Measurements from ENCODE around the gene DNAI4.
A peak's percentile ranks its signal among the peaks of the same experiment; 100 is the strongest.
"Not testable (repeated sequence)": the region's sequence is repeated elsewhere in the genome, so short reads cannot be mapped to it uniquely, and the experiment has no call there.

The DNAI4 gene, protein sequence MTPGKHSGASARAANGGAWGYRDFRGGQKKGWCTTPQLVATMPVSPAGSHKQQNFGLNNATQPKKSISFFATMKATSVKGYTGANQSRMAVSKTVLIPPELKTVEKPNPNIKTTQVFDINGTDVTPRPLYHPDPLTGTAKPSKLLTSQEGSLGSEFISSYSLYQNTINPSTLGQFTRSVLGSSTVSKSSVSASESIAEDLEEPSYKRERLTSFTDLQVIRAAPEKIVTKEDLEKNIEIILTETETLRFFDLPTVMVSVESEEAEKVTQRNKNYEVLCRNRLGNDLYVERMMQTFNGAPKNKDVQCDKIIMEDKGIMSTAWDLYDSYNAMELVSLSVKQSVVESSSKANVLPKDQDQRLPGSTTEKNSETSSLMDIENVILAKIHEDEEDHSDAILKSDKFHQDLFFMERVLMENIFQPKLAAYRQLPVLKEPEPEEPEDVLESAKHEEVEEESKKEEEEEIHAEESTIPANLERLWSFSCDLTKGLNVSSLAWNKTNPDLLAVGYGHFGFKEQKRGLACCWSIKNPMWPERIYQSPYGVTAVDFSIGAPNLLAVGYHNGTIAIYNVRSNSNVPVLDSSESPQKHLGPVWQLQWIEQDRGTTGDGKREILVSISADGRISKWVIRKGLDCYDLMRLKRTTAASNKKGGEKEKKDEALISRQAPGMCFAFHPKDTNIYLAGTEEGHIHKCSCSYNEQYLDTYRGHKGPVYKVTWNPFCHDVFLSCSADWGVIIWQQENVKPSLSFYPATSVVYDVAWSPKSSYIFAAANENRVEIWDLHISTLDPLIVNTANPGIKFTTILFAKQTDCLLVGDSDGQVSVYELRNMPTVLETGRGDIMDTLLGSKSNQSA

DNA sequence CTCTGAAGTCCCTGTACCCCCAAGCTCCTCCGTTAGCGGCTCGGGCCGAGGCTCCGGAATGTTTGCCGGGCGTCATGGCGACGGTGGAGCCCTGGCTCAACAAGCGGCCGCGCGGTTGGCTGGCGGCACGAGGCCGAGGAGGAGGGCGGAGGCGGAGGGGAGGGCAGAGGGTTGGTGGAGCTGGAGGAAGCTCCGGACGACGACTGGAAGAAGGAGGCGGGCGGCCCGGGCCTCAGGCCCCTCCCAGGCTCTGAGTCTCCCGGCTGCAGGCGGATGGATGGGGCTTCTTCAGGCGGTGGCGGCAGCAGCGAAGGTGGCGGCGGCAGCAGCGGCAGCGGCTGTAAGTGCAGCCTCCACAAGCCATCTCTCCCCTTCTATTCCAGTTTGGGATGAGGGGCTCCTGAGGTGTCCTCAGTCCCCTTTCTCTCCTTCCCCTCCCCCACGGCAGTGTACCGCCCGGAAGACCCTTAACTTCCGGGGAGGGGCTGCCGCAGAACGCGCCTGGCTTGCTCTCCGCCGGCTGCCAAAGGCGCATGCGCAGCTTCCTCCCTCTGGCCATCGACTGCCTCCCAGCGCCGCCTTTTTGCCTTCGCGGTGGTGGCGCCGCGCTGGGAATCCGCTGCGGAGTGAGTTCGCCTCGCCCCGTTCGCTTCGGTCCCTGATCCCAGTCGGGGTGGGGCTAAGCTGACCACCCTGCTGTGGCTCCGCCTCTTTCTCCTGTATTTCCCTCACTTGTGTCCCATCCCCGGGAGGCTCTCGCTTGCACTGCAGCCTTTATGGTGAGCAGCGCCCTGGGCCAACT is at the start of gene DNAI4, which contains the start of gene MIER1:
Gene DNAI4 (minus strand): TSS at position 101 of the 802 bp plus-strand sequence. CDS start 25 bp downstream, at position 76.
Gene MIER1 (plus strand): TSS at position 235 of the 802 bp plus-strand sequence. CDS start 39 bp downstream, at position 274.
- peak; percentile 98 for DNase-seq (ENCODE audit: low spot score)

DNA sequence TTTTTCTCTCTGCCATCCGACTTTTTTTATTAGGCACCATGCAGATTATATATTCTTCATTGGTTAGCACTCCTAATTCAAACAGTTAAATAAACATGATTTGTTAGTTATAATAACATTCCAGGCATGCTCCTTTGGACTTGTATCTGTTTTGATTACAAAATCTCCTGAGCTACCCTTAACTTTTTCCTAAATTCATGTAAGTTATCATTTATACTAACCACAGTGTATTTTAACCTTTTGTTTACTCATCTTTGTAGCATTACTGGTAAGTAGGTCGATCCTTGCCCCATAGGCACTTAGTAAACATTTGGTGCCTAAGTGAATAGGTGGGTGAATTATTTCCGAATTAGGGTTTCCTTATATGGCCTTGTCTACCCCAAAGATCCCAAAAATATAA is 43.9 kb upstream of the DNAI4 start:
- DNase-seq (ENCODE audit: low spot score), result no peak

DNA sequence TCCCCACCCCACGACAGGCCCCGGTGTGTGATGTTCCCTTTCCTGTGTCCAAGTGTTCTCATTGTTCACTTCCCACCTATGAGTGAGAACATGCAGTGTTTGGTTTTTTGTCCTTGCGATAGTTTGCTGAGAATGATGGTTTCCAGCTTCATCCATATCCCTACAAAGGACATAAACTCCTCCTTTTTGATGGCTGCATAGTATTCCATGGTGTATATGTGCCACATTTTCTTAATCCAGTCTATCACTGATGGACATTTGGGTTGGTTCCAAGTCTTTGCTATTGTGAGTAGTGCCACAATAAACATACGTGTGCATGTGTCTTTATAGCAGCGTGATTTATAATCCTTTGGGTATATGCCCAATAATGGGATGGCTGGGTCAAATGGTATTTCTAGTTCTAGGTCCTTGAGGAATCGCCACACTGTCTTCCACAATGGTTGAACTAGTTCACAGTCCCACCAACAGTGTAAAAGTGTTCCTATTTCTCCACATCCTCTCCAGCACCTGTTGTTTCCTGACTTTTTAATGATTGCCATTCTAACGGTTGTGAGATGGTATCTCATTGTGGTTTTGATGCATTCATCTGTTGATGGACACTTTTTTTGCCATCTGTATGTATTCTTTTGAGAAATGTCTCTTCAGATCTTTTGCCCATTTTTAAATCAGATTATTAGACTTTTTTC is 41.7 kb upstream of the DNAI4 start:
- DNase-seq (ENCODE audit: low spot score), result not testable (repeated sequence)

DNA sequence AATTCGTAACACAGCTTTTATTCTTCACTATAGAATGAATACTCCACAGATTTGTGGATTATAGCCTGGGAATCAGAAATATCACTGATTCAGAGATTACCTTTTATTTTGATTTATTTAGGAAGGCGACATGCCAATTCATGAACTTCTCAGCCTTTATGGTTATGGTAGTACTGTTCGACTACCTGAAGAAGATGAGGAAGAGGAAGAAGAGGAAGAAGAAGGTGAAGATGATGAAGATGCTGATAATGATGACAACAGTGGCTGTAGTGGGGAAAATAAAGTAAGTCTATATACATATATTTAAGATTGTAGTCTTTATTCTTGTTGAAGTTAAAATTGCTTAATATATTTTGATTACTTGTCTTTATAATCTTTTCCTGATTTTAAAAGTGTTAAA is 33.3 kb upstream of the DNAI4 start:
- no peak for DNase-seq (ENCODE audit: low spot score)

DNA sequence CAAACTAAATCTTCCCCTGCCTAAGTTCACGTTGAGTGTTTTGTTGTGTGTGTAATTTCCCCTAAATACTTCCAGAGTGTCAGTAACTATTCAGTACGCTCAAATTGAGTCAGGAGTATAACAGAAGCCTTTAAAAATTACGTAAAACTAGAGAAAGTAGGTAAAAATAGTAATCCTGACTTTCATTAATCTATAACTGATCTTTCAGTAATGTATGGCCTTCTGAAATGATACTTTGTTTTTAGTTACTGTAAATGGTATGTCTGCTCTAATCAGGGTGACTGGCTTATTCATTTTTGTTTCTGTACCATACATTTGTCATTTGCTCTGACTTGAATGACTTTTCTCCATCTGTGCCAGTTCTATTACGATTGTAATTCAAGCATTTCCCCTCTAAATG is 29.6 kb upstream of the DNAI4 start:
- DNase-seq (ENCODE audit: low spot score), result no peak

DNA sequence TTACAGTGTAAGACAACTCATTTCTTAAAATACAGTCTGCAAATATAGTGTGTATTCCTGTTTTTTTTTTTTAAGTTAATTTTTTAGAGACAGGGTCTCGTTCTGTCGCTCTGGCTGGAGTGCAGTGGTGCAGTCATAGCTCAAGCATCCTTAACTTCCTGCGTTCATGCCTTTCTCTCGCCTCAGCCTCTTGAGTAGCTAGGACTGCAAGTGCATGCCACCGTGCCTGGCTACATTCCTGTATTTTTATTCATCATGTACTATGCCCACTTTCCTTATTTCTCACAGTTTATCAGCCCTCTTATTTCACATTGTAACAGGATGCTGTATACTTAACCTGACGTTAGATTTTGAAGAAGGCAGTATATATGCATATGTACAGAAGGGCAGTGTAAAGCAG is 26.9 kb upstream of the DNAI4 start:
- DNase-seq (ENCODE audit: low spot score), result no peak

DNA sequence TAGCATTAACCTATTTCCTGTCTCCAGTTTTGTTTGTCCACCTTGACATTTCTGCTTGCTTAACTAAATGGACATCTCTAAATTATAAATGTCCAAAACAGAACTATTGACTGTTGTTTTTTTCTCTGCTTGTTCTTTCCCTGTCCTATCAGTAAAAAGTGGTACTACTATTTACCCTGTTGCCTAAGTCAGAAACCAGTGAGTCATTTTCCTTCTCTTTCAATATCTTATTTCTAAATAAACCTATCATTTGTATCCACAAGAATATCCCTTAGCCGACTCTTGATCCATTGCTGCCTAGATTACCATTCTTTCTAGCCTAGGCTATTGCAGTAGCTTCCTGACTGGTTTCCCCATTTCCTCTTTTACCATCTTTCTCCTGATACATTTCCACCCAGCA is 22.6 kb upstream of the DNAI4 start:
- DNase-seq (ENCODE audit: low spot score), result no peak

DNA sequence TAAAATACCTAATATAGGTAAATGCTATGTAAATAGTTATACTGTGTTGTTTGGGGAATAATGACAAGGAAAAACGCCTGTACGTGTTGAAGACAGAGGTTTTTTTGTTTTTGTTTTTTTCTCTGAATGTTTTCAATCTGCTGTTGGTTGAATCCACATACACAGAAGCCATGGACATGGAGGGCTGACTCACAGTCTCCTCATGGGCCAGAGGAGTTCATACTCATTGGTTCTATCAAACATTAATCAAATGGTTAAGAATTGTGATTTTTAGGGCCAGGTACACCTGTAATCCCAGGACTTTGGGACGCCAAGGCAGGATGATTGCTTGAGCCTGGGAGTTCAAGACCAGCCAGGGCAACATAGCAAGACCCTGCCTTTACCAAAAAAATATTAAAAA is 20.7 kb upstream of the DNAI4 start:
- DNase-seq (ENCODE audit: low spot score), result no peak

DNA sequence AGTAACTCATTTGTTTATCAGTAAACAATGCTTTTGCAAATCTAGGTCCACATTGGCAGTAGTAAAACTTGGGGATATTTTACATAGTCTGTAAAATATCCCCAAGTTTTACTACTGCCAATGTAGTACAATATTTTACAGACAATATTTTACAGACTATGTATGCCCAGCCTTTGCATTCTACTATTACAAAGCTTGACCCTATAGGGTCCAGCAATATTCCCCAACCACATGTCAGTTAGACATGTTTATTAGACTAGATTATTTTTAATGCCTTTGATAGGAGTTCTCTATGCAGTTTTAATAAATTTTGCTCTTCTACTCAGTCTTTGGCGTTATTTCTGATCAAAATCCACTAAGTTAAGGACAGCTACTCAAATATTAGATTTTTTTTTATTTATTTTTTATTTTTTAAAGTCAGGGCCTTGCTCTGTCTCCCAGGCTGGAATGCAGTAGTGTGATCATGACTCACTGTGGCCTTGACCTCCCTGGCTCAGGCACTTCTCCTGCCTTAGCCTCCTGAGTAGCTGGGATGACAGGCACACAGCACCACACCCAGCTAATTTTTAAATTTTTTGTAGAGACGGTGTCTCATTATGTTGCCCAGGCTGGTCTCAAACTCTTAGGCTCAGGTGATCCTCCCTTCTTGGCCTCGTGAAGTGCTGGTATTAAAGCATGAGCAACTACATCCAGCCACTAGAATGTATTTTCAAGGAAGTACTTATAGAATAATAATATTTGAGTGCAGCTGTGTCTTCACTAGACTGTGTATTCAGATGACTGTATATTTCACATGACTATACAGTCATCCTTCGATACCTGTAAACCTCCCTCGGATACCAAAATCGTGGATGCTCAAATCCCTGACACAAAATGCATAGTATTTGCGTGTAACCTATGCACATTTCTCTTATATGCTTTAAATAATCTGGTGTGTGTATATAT is 19.9 kb upstream of the DNAI4 start:
- no peak for DNase-seq (ENCODE audit: low spot score)

DNA sequence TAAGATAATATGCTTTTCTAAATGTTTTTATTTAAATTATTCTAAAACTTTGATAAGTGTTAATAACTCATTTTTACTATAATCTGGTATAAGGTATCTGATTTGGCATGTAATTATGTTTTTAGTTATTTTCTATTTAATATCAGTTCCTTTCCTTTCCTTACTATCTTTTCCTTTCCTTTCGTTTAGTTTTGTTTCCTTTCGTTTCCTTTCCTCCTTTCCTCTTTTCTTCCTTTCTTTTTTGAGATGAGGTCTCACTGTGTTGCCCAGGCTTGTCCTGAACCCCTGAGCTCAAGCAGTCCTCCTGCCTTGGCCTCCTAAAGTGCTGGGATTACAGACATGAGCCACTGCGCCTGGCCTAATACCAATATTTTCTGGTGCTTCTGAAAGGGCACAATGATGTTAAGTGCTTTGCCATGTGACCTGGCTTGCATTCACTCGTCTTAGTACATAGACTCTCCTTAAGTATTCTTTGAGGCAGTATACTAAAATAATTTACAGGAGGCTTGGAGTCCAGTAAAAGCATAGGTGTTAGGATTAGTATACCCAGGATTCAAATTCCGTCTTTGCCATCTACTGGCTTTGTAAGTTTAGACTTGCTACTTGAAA is 18.8 kb upstream of the DNAI4 start:
- no peak for DNase-seq (ENCODE audit: low spot score)

DNA sequence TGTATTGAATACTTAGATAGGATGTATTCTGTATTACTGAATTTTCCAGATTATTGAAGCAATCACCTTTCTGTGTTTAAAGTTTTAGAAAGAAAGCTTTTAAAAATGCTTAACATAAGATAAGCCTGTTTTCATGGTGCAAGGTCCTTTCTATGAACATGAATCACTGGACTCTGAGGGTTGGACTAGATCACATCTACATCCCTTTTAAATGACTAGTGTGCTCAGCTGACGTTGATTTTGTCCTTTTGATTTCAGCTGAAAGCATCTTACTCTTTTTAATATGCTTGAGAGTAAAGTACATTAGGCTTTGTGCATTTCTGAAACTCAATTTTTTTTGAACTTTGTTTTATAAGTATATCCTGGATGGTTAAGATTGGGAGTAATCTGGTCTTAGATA is 16.3 kb upstream of the DNAI4 start:
- no peak for DNase-seq (ENCODE audit: low spot score)

DNA sequence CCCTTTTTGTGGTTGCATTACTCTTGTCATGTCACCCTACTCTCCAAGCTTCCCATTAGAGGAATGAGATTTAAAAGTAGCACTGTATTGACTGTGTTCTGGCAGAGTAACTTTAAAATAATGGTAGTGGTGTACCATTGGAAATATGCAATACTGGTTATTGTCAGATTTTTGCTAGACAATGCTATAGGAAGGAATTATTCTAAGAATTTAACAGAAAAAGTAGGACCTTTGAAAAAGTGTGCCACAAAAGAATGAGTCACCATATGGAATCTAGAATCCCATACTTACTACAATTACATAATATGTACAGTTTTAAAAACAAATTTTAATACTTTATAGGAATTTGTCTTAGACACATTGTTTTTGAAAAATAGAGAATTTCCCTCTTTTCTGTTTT is 14.0 kb upstream of the DNAI4 start:
- DNase-seq (ENCODE audit: low spot score), result no peak

DNA sequence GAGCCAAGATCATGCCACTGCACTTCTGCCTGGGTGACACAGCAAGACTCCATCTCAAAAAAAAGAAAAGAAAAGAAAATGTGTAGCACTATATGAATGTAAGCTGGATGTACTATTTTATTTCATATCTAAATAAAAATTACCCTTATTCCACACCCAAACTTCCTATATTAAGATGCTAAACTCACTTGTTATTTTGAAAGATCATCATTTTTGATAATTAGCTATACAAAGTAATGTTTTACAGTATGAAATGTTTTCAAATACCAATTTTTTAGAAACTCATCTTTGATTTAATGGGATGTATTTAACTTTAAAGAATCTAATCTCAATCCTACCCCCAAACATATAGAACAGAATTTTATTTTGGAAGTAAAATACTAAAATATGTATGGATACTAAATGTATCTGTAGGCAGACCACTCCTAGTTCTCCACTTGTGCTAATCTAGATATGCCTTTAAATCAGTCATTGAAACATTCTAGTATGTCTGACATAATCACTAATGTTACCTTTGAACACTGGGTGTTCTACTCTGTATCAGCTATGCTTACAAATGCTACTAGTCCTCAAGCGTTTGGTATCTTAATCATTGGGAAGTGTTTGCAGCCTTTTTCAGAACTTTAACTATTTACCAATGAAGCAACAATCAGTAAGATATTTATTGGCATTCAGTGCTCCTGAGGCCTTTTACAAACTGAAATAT is 13.0 kb upstream of the DNAI4 start:
- DNase-seq (ENCODE audit: low spot score), result no peak

DNA sequence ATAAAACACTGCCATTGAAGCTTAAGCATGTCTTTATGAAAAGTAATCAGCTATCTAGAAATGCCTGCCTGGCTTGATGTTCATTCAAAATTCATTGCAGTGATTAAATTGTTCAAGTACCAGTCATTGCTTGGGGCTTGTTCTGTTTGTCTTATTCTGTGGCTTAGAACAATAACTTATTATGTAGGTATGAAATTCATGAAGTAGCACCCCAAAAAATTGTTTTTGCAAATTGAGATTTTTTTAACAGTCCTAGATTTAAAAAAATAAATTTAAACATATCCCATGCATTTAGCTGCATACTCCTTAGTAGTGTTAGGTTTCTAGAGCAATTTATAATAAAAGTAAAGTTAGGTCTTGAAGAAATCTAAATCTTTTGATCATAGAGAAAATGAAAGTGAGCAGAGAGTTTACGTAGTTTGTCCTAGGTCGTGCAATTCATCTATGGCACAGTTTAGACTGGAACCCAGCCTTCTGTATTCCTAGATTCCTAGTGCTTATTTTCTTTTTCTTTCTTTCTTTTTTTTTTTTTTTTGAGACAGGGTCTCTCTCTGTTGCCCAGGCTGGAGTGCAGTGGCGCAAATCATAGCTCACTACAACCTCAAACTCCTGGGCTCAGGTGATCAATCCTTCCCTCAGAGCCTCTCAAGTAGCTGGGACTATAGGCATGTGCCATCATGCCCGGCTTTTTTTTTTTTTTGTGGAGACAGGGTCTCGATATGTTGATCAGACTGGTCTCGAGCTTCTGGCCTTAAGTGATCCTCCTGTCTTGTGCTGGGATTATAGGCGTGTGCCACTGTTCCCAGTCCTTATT is 9.4 kb upstream of the DNAI4 start:
- DNase-seq (ENCODE audit: low spot score), result no peak

DNA sequence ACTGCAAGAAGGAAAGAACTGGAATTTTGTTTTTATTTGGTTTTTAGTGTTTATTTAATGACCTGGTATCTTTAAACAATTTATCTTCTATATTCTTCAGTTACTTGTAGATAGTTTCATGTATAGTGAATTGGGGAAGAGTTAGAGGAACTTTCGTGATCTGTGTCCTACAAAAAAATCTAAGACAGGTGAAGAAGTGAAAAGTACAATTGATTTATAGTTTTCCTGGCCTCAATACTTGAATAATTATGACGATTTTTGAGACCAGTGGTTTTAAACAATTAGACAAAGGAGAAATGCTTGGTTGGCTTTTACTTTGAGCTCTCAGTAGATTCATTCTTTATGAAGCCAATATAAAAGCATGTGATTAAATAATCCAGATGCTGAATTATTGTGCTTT is 7.6 kb upstream of the DNAI4 start:
- no peak for DNase-seq (ENCODE audit: low spot score)

DNA sequence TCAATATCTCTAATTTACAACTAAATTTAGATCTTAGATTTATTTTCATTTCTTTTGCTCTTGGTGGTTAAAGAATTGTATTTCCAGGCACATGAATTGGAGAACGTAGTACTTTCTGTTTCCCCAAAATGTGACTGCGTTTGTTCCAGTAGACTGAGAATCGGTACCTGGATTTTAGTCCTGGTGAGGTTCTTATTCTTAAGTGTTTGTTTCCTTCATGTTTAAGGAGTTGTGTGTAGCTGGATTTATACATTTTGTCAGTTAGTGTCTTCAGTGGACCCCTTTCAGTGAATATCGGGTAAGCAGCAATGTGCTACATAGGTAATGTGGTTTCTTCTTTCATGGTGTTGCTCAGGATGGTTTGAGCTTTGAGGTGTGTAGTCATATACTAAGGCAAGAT is 6.9 kb upstream of the DNAI4 start:
- DNase-seq (ENCODE audit: low spot score), result no peak

DNA sequence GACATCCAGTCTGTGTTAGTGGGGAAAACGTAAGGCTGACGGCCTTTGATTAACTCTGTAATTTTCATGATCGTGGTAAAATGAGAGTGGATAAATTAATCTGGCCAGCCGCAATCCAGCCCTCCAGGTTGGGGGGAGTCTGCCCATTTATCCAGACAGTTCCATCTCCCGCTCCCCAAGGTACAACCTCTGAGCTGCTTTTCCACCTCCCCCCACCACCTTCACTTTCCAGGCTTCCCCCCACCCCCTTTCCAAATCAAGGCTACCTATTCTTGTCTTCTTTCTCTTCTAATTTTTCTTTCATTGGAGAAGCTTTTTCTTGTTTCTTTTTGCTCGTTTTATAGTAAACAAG is 6.1 kb upstream of the DNAI4 start:
- no peak for DNase-seq (ENCODE audit: low spot score)

DNA sequence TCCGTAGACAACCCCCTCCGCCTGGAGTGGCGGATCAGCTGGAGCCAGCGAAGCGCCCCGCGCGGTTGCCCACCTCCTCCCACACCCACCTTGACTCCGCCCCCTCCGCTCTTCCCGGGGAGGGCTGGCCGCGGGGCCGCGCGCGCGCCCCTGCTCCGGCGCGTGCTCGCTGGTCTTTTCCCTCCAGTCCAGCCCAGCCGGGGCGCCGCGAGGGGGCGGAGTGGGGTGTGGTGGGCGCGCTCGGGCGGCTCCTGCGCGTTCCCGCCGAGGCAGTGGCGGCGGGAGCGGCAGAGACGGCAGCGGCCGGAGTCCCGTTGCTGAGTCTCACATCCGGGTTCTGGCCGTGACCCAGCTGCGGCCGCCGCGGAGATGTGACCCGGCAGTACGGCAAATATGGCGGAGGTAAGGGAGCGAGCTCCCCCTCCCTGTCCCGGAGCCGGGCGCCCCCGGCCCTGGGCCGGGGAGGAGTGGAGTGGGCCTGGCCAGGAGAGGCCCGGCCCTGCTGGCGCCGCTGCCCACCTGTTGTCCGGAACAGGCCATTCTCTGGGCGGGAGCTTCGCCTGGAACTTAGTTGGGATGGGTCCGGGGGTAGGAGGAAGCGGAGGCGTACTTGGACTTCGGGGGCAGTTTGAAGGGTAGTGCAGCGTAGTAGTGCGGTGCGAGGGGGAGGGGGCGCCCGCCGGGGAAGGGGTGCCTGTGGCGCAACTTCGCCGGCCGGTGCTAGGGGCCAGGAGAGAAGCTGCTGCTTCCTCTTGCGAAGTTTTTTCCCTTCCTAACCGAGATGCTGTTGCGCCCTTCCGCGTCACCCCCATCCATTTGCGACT is 5.6 kb upstream of the DNAI4 start:
- peak; percentile 90 for DNase-seq (ENCODE audit: low spot score)
